ENCODE results near the gene NDC1.

NDC1 gene

DNA sequence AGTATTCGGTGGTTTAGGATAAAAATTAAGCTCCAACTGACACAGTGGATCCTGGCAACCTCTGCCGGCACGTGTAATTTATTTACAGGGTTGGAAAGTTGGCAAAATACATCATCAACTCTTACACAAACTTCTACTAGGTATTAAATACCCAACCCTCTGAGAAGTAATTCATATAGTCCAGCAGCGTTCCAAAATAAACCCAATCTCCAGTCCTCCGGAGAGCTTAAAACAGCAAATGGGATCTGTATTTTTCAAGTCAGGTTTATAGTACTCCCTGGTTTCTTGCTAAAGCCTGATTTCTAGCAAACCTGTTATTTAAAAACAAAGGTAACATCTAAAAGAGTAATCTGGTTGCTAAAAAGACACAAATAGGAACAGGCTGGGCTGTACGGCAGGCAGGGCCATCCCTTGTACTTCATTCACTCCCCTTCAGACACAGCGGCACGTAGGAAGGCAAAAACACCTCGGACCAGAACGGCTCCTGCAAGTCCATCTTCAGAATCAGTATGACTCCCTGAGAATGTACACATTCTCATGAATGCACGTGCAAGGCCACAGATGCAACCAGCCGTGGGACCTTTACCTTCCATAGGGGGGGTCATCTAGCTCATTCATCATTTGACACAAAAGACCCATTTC lies 107.8 kb downstream of the NDC1 start:
- DNase-seq (ENCODE audit: low read depth) = no peak
- TF ChIP-seq, protein P1, sequence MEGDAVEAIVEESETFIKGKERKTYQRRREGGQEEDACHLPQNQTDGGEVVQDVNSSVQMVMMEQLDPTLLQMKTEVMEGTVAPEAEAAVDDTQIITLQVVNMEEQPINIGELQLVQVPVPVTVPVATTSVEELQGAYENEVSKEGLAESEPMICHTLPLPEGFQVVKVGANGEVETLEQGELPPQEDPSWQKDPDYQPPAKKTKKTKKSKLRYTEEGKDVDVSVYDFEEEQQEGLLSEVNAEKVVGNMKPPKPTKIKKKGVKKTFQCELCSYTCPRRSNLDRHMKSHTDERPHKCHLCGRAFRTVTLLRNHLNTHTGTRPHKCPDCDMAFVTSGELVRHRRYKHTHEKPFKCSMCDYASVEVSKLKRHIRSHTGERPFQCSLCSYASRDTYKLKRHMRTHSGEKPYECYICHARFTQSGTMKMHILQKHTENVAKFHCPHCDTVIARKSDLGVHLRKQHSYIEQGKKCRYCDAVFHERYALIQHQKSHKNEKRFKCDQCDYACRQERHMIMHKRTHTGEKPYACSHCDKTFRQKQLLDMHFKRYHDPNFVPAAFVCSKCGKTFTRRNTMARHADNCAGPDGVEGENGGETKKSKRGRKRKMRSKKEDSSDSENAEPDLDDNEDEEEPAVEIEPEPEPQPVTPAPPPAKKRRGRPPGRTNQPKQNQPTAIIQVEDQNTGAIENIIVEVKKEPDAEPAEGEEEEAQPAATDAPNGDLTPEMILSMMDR (IDR thresholded peaks at IDR 0.05; ENCODE audit: control insufficient read depth, extremely low read depth, insufficient read depth) = no peak
- no peak overlapping the region for H3K4me3 ChIP-seq (ENCODE audit: low read depth, low read length)

DNA sequence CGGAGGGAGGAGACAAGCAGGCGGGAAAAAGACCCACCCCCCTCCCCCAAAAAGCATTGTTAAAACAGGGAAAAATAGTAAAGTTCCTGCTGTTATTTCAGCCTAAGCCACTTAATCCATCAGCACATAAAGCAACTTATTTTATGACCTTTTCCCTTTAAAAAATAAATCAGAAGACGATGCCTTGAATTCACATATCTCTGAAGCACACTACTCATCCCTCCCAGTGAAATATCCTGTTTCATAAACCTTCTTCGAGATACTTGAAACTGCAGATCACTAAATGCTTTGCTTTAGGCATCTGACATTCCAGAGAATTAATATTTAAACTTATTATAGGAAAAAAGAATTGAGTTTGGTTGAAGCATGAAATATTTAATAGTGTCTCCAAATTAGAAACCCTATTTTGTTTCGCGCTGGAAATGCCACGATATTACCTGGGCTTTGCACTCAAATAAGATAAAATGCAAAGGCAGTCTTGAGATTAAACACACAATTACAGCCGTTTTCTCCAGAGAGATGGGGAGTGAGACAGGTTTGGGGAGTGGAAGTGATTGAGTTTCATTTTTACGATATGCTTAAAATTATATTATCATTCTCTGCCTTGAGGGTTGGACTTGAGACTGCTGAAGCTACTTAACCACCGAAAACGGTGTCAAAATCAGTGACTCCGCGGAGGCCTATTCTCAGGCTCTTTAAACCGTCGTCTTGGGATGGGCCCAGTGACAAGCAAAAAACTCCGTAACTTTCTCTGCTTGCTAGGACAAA lies 108.5 kb downstream of the NDC1 start:
- no peak overlapping the region for H3K4me3 ChIP-seq (ENCODE audit: low read depth, low read length)
- TF ChIP-seq, protein P1 (IDR thresholded peaks at IDR 0.05; ENCODE audit: control insufficient read depth, extremely low read depth, insufficient read depth) = no peak
- no peak for DNase-seq (ENCODE audit: low read depth)

DNA sequence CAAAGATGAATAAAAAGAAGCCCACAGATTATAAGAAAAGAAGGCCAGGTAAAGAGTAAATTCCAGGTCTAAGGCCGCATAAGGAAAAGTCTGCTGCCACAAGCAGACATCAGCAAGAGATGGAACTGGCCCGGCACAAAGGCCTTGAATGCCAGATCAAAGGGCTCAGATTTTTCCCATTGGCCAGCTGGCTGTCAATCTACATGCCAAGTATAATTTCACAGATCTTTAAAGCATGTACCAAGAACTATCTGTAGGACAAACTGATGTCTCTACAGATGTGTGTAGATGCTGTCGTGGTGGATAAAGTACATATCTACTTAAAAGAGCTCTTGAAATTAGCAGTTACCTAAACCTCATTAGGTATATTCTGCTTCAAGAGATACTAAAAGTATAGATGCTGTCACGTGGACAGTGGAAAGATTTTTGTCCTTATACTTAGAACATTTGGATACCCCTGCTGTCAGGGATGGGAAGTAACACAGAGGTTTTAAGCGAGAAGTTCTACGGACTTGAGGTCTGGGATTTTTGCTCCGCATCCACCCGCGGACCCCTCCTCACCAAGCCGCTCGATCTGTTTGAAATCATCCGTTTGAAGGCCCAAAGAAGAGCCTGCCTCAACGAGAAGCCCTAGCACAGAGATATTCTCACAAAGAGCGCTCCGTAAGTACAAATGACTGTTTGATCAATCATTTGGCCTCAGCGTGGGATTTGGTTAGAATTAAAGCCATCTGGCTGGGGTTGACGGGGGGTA lies 109.2 kb downstream of the NDC1 start:
- DNase-seq (ENCODE audit: low read depth) = no peak
- H3K4me3 ChIP-seq (ENCODE audit: low read depth, low read length) = no peak overlapping the region
- TF ChIP-seq, protein P1 (IDR thresholded peaks at IDR 0.05; ENCODE audit: control insufficient read depth, extremely low read depth, insufficient read depth) = no peak

DNA sequence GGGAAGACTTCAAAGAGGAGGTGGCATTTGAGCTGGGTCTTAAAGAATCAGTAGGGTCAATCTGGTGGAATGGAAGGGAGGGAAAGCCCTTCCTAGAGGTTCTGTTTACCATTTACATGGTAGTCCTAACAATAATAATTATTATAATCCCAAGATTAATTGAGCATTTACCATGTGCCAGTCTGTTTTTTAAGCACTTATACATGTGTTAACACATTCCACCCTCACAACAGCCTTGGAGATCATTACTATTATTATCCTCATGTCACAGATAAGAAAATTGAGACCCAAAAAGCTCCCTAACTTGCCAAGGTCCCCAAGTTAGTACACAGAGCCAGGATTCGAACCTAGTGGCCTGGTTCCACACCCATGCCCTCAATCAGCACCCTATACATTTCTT lies 109.9 kb downstream of the NDC1 start:
- TF ChIP-seq, protein P1 (IDR thresholded peaks at IDR 0.05; ENCODE audit: control insufficient read depth, extremely low read depth, insufficient read depth) = no peak
- no peak overlapping the region for H3K4me3 ChIP-seq (ENCODE audit: low read depth, low read length)

DNA sequence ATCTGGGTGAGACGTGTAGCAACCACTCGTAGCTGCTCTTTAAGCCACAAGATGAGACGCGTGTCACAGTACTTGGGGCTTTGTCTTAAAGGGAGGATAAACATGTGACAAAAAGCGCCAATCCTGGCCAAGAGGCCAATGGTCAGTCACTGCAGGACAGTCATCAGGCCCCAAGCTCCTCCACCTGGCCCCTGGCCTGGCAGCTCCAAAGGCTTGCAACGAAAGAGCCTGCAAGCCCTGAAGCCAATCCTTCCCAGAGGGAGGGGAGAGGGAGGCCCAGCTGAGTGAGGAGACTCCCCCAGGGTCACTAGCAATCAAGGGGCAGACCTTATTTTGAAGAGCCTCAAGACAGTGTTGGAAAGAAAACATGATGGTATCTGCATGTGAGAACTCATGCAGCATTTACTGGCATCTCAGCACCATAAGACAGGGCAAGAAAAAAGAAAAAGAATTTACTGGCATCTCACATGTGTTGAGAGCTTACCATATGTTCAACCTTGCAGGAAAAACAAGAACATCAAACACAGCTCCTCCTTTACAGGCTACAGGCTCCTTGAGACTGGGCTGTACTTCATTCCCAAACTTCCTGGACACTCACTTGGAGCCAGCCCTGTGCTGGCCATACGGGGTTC lies 110.5 kb downstream of the NDC1 start:
- no peak for DNase-seq (ENCODE audit: low read depth)
- no peak overlapping the region for H3K4me3 ChIP-seq (ENCODE audit: low read depth, low read length)
- TF ChIP-seq, protein P1 (IDR thresholded peaks at IDR 0.05; ENCODE audit: control insufficient read depth, extremely low read depth, insufficient read depth) = no peak

More for the DNA sequence above, 109.9 kb downstream of the NDC1 start:
- no peak for DNase-seq (ENCODE audit: low read depth)

DNA sequence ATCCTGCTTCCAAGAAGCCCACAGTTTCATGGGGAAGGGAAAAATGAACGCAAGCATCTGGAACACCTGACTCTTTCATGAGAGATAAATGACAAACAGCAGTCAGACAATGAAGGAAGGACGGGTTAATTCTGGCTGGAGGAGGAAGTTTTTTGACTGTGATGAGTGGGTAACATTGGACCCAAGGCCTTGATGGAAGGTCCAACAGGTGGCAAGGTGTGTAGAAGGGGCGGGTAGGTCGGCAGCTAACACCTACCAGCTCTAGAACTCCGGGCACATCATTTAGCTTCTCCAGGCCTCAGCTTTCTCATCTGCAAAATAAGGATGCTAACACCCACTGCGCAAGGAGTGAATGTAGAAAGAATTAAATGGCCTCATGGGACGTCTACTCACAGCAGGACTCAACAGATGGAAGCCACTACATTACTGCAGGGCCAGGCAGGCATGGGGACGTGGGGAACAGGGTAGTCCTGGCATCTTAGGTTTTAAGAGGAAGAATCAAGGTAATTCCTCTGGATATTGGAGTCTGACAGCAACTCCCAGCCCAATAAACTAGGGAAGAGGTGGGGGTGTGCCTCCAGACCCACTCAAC lies 112.0 kb downstream of the NDC1 start:
- DNase-seq (ENCODE audit: low read depth) = no peak
- TF ChIP-seq, protein P1 (IDR thresholded peaks at IDR 0.05; ENCODE audit: control insufficient read depth, extremely low read depth, insufficient read depth) = no peak

More for the DNA sequence above, 112.0 kb downstream of the NDC1 start:
- no peak overlapping the region for H3K4me3 ChIP-seq (ENCODE audit: low read depth, low read length)
